ENCODE measurements around the gene RASGRP2.

DNA sequence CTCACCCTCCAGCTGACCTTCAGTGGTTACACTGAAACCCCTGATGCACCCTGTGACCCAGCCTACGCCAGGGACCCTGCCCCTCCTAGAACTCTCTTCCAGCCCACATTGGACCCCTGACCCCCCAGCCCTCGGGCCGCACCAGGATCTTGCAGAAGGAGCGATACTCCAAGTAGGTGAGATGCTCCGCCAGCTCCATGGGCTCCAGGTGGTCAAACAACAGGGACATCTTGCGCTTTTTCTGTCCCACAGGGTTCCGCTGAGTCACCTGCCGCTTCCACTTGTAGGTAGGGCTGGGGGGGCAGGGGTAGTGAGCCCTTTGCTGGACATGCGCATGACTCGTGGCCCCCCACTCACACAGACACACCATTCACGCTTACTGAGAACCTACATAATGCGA, 4.1 kb downstream of the RASGRP2 start:
- TF ChIP-seq, protein P1, sequence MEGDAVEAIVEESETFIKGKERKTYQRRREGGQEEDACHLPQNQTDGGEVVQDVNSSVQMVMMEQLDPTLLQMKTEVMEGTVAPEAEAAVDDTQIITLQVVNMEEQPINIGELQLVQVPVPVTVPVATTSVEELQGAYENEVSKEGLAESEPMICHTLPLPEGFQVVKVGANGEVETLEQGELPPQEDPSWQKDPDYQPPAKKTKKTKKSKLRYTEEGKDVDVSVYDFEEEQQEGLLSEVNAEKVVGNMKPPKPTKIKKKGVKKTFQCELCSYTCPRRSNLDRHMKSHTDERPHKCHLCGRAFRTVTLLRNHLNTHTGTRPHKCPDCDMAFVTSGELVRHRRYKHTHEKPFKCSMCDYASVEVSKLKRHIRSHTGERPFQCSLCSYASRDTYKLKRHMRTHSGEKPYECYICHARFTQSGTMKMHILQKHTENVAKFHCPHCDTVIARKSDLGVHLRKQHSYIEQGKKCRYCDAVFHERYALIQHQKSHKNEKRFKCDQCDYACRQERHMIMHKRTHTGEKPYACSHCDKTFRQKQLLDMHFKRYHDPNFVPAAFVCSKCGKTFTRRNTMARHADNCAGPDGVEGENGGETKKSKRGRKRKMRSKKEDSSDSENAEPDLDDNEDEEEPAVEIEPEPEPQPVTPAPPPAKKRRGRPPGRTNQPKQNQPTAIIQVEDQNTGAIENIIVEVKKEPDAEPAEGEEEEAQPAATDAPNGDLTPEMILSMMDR (IDR thresholded peaks at IDR 0.05) = no peak
- TF ChIP-seq POLR2AphosphoS5 (IDR thresholded peaks at IDR 0.05) (no peak), POLR2A (IDR thresholded peaks at IDR 0.05; ENCODE audit: low read depth) (no peak)

Measured in esophagus muscularis mucosa (tissue), 3 donors.